ENCODE data around the gene RNF123.

GRCh38 chr3:49674497-49674983 is 14.8 kb upstream of the RNF123 start:
- TF ChIP-seq CTCF (IDR thresholded peaks at IDR 0.05): no peak
- no peak for TF ChIP-seq REST (IDR thresholded peaks at IDR 0.05; ENCODE audit: insufficient read depth in 1 of 2, low read depth in 2 of 2, low read length in 1 of 2)
- no peak for TF ChIP-seq POLR2AphosphoS5 (IDR thresholded peaks at IDR 0.05; ENCODE audit: low read depth, low read length)

Measured in Panc1 (cell line).